Putamen (tissue), 1 donor: Measurements from ENCODE around the gene SYT1.

Experiments
- DNase-seq: peaks from one replicate; pipeline ENCODE4 v3.0.0-alpha.2; 2016; ENCODE audit warnings: low spot score

SYT1 gene

GRCh38 chr12:79351251-79351650 lies 486.7 kb downstream of the SYT1 start:
- no peak for DNase-seq

- DNase-seq, result no peak
Measured at GRCh38 chr12:79356216-79356615, 491.6 kb downstream of the SYT1 start.

DNA sequence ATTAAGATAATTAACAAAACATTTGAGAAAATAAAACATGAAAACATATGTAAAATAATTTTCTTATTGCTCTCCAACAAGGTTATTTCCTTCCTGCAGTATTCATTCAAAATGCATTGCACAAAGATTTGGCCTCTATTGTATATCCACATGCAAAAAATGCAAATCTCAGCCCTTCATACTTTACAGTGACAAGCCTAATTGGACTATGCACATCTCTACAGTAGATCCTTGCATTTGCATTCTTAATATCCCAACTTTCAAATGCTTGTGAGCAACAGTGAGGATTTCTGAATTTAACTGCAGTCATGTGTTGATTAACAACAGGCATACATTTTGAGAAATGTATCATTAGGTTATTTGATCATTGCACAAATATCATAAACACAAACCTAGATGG lies 492.5 kb downstream of the SYT1 start:
- no peak for DNase-seq

DNA sequence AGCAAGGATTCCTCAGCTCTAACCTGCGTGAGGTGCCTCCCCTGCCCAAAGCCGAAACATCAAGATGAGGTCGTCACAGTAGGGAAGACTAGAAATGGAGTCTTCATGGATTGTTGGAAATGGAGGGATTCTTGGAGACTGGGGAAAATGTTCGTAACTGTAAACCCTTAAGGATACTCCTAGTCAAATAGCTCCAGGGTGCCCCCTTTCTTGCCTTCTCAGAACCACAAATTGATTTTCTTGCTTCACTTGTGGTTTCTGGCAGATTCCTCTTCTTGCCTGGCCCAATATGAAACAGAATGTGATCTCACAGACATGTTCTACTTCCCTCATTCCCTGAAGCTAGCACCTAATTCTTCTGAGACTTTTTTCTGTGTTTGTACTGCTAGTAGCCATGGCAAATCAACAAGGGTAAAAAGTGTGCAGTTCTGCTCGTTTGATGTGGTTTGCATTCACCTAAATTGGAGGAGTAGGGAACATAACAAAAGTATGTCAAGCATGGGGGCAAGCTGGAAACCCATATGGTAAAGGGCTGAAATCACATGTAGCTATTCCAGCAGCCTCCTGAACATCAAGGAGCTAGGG lies 494.2 kb downstream of the SYT1 start:
- no peak for DNase-seq

DNA sequence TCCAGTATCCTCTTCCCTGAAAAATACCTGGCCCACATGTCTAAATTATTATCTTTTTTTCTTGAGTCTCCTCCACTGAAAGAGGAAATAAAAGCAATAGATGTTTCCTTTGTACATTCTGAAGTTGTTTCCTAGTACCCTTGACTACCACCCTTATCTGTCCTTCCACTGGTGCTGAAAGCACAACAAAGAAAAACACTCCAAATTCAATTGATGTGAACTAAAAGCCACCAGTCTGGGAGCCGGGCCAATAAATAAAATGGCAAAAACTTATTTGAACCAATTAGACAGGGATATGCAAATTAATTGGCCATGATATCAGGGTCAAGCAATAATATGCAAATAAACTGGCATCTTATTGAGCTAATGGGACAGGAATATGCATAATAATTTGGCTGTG lies 495.7 kb downstream of the SYT1 start:
- DNase-seq, result peak; percentile 47

GRCh38 chr12:79360936-79361335 lies 496.4 kb downstream of the SYT1 start:
- DNase-seq, result no peak

GRCh38 chr12:79364197-79364596 lies 499.6 kb downstream of the SYT1 start:
- DNase-seq, result no peak

GRCh38 chr12:79366374-79366773 lies 501.8 kb downstream of the SYT1 start:
- no peak for DNase-seq

DNA sequence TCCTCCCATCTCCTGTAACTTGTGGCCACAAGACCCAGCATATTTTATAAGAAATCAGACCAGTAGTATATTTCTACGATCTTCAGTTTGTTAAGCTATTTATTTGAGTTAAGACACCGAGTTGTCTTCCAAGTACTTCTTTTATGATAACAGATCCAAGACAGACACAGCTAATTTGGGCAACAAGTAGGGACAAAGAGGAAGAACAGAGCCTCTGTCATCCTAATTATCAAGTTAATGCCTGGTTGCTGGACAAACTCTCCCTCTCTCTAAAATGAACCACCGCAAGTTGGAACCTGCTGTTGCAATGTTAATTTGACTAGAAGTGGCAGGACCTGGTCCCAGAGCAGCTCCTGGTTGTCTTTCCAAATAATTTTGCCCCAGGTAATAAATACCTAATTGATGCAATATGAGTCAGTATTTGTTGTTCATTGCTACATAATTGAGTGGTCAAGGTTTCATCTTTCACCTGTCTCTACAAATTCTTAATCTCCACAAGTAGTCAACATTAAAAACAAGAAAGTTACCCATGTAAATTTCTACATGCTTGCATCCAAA lies 502.5 kb downstream of the SYT1 start:
- no peak for DNase-seq

- no peak for DNase-seq
Measured at GRCh38 chr12:79370021-79370420, 505.4 kb downstream of the SYT1 start.

DNA sequence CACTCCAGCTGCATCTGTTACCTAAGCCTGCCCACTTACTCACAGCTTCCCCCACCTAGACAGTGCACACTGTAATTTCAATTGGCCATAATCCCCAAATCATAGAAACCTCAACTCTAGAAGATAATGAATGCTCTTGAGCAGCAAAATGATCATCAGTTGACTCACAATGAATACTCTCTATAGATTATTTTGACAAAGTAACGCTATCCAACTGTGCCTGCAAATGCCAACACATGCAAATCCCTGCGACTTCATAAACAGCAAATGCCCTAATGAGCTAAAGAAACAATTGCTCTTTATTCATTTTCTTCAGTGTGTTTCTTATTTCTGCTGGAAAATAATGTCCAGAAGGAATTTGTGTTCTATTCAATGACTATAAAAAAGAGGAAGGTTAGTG lies 506.7 kb downstream of the SYT1 start:
- DNase-seq, result no peak

- no peak for DNase-seq
Measured at GRCh38 chr12:79373896-79374499, 509.4 kb downstream of the SYT1 start.

DNA sequence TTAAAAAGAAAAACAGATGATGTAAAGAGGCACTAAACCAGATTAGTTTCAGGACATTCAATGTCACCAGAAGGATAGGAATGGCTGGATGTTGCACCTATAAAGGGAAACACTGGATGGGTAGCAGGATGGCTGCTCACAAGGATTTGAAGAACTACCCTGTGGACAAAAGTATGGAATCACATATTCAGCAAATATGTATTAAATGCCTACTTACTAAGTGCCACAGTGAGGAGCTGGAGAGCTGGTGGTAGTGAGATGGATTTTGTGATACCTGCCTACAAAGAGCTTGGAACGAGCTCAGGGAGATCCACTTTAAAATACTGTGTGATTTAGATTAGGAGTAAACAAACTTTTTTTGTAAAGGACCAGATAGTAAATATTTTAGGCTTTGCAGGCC lies 510.0 kb downstream of the SYT1 start:
- no peak for DNase-seq

- no peak for DNase-seq
Measured at GRCh38 chr12:79375050-79375449, 510.5 kb downstream of the SYT1 start.

DNA sequence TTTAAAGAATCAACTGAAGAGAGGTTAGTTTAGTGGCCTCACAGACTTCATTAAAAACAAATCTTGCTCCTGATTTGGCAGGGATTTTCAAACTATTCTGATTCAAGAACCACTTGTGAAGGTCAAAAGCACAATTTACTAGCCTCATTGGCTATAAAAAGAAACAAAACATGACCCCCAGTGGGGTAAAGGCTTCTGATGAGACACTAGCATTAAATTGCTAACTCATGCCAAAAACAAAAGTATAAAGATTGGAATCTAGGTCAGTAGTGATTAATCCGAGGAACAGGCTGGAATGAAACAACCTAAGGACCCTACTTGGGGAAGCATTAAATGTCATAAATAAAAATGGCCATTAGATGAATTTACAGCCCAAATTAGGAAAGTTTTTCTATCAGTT lies 513.9 kb downstream of the SYT1 start:
- DNase-seq, result no peak

- DNase-seq, result no peak
Measured at GRCh38 chr12:79380402-79380801, 515.8 kb downstream of the SYT1 start.

- no peak for DNase-seq
Measured at GRCh38 chr12:79381248-79382208, 517.0 kb downstream of the SYT1 start.

GRCh38 chr12:79384551-79384950 lies 520.0 kb downstream of the SYT1 start:
- no peak for DNase-seq

GRCh38 chr12:79388011-79388410 lies 523.4 kb downstream of the SYT1 start:
- no peak for DNase-seq

DNA sequence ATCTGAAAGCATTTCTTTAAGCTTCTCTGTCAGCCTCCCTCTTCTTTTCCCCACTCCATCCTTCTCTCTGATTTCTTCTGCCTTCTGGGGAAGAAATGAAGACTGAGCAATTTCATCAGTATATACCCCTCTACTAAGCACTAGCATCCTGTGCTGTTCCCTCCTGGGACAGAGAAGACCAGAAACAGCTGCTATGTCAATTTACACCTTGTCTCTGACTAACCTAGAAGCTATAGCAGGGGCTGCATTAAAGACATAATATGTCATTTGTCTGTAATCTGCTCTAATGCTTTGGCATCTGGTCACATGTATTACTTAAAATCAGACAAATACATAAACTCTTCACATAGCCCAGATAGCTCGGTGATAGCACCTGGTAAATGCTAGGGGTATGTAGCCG lies 529.3 kb downstream of the SYT1 start:
- no peak for DNase-seq

GRCh38 chr12:79397609-79398008 lies 533.0 kb downstream of the SYT1 start:
- DNase-seq, result no peak

GRCh38 chr12:79400481-79400880 lies 535.9 kb downstream of the SYT1 start:
- DNase-seq, result no peak

GRCh38 chr12:79402606-79403005 lies 538.0 kb downstream of the SYT1 start:
- no peak for DNase-seq
